ENCODE measurements around the gene PSMD11. TPM values are rescaled to one million over a fixed set of nuclear protein-coding genes. Genes with fewer than 3 reads are reported as not detected.
A peak's percentile ranks its signal among the peaks of the same experiment; 100 is the strongest.

The PSMD11 gene
- total and polyA plus RNA-seq, 2 of the 13 experiments (the other 11 are each of a cell fraction or from before 2014, with no cell fraction given) = 69.8 to 152 TPM

- TF ChIP-seq ARID3A (IDR thresholded peaks at IDR 0.05; ENCODE audit: low read depth, low read length) (no peak), SRSF9 (IDR thresholded peaks at IDR 0.05; ENCODE audit: borderline replicate concordance, insufficient read depth, low read depth, low read length, poor library complexity, severe bottlenecking) (no peak), ZNF256 (CRISPR knock-in tag; conservative IDR thresholded peaks at IDR 0.05) (no peak), ZNF619 (CRISPR knock-in tag; IDR thresholded peaks at IDR 0.05) (peak; percentile 55; the same call in 1 of the 2 replicates), ZKSCAN5 (CRISPR knock-in tag; IDR thresholded peaks at IDR 0.05) (no peak), NKX3-1 (CRISPR knock-in tag; IDR thresholded peaks at IDR 0.05) (no peak; the same call in 1 of the 2 replicates), ELF1 (CRISPR knock-in tag; IDR thresholded peaks at IDR 0.05) (no peak), USF2 (IDR thresholded peaks at IDR 0.05; ENCODE audit: low read depth, low read length) (peak; percentile 47; the same call in 1 of the 2 replicates), USF2 (CRISPR knock-in tag; IDR thresholded peaks at IDR 0.05; ENCODE audit: borderline replicate concordance) (no peak), THAP7 (CRISPR knock-in tag; IDR thresholded peaks at IDR 0.05) (no peak), CHCHD3 (CRISPR knock-in tag; IDR thresholded peaks at IDR 0.05) (0 out of 2 replicates have a peak, but pooled peaks have one; percentile 45), NFE2 (CRISPR knock-in tag; IDR thresholded peaks at IDR 0.05) (no peak), ZNF468 (CRISPR knock-in tag; IDR thresholded peaks at IDR 0.05) (no peak), PAXIP1 (CRISPR knock-in tag; conservative IDR thresholded peaks at IDR 0.05) (0 out of 2 replicates have a peak, but pooled peaks have one; percentile 12), FOXC1 (CRISPR knock-in tag; IDR thresholded peaks at IDR 0.05; ENCODE audit: borderline replicate concordance) (peak; percentile 24; the same call in 1 of the 2 replicates), RXRB (CRISPR knock-in tag; IDR thresholded peaks at IDR 0.05; ENCODE audit: borderline replicate concordance) (no peak), DR1 (CRISPR knock-in tag; IDR thresholded peaks at IDR 0.05) (no peak), NR0B2 (CRISPR knock-in tag; IDR thresholded peaks at IDR 0.05) (no peak), ZNF703 (CRISPR knock-in tag; IDR thresholded peaks at IDR 0.05; ENCODE audit: borderline replicate concordance) (no peak), ATF4 (CRISPR knock-in tag; IDR thresholded peaks at IDR 0.05) (no peak)
Observed at GRCh38 chr17:32486111-32486700, 41.9 kb downstream of the PSMD11 start (continued).
